22Rv1 (cell line): ENCODE data around the gene NR4A1.

Source experiments
- CTCF ChIP-seq: fragments of 450-650 bp; IDR thresholded peaks from 2 replicates; pipeline ENCODE4 v1.5.1; 2017; ENCODE audit warnings: mild to moderate bottlenecking
- ZFX ChIP-seq: fragments of 450-650 bp; IDR thresholded peaks from 2 replicates; pipeline ENCODE4 v1.6.1; 2017; ENCODE audit warnings: antibody characterized with exemption, borderline replicate concordance

GRCh38 chr12:52085682-52086180, 34.5 kb downstream of the NR4A1 start:
- TF ChIP-seq ZFX: no peak
- no peak for TF ChIP-seq CTCF
